SHP77 (cell line): ENCODE results near the gene WBP1L.
"Not testable (repeated sequence)": the region's sequence is repeated elsewhere in the genome, so short reads cannot be mapped to it uniquely, and the experiment has no call there.

Experiments used
- DNase-seq, 2 experiments: peaks; one replicate each; lab custom pipeline; 2025; lab: John Stamatoyannopoulos, UW

Gene WBP1L

GRCh38 chr10:102838276-102838927 is 94.7 kb downstream of the WBP1L start:
- not testable (repeated sequence) for DNase-seq

- DNase-seq = no peak
Measured at GRCh38 chr10:102841827-102842345, 98.1 kb downstream of the WBP1L start.

GRCh38 chr10:102843139-102843538 is 99.4 kb downstream of the WBP1L start:
- DNase-seq = peak in 1 of 2 experiments; percentile 1

- DNase-seq = not testable (repeated sequence)
Measured at GRCh38 chr10:102844190-102844776, 100.5 kb downstream of the WBP1L start.

GRCh38 chr10:102845352-102845902 is 101.7 kb downstream of the WBP1L start:
- DNase-seq = no peak

GRCh38 chr10:102850025-102850518 is 106.3 kb downstream of the WBP1L start:
- DNase-seq = no peak

- not testable (repeated sequence) for DNase-seq
Measured at GRCh38 chr10:102853237-102853636, 109.5 kb downstream of the WBP1L start.

- peak; percentile 7 to 19 for DNase-seq
Measured at GRCh38 chr10:102855731-102856436, 112.1 kb downstream of the WBP1L start.

- no peak for DNase-seq
Measured at GRCh38 chr10:102856758-102857424, 113.1 kb downstream of the WBP1L start.

- no peak for DNase-seq
Measured at GRCh38 chr10:102859911-102860310, 116.2 kb downstream of the WBP1L start.

- DNase-seq = no peak
Measured at GRCh38 chr10:102863660-102864059, 119.9 kb downstream of the WBP1L start.

GRCh38 chr10:102865620-102866019 is 121.9 kb downstream of the WBP1L start:
- DNase-seq = no peak
